Measurements from ENCODE around the gene ANKRD16. TPM values are rescaled to one million over a fixed set of nuclear protein-coding genes. Genes with fewer than 3 reads are reported as not detected.

ANKRD16 gene
- 10 to 100 TPM; 12.5 to 13.0 TPM for total RNA-seq
- 9.0 TPM for polyA plus RNA-seq (2013, experiment 1 of 2)
- 9.4 TPM for polyA plus RNA-seq (2013, experiment 2 of 2)
- long read RNA-seq, experiment 1, partial matches to known transcripts: 1 of 8 reads
- long read RNA-seq, experiment 1, other reads (novel, unspliced or antisense): 4 of 8 reads
- long read RNA-seq, experiment 2, transcript ANKRD16-202 (7 exons, 1,646 nt): major isoform, 7 of 23 reads
- long read RNA-seq, experiment 2, partial matches to known transcripts: 7 of 23 reads
- long read RNA-seq, experiment 2, other reads (novel, unspliced or antisense): 8 of 23 reads
- long read RNA-seq, experiment 3: 0 reads
- long read RNA-seq, experiment 4: 0 reads

GRCh38 chr10:5889624-5890451 is at the start of gene ANKRD16, which contains the start of gene FBH1:
ANKRD16 (minus strand) TSS chr10:5889893; CDS start chr10:5889354, 539 bp downstream.
FBH1 (plus strand) TSS chr10:5890243; CDS start chr10:5890346, 103 bp downstream.
- Mint-ChIP-seq H3K4me1 (peaks cover 52% of the 10 kb centered on the region), H3K9me3 (no peaks in the 10 kb centered on the region), H3K36me3 (ENCODE audit: low read depth) (peaks cover 31% of the 10 kb centered on the region), H3K27ac (peak within 1 kb of the TSS; percentile 90), H3K27me3 (ENCODE audit: insufficient read depth) (no peaks in the 10 kb centered on the region), H3K4me3 (peak within 1 kb of the TSS; percentile 84)
- TF ChIP-seq CTCF (conservative IDR thresholded peaks at IDR 0.05): no peak
- peak within 1 kb of the TSS; percentile 64 for H3K27ac ChIP-seq (ENCODE audit: low read depth, low read length)
- H3K27me3 ChIP-seq (ENCODE audit: control insufficient read depth, insufficient read depth, low read length, poor library complexity, severe bottlenecking): no peaks in the 10 kb centered on the region
- H3K4me3 ChIP-seq (ENCODE audit: low read length): peak within 1 kb of the TSS; percentile 89
- 0 to 1% methylated on average over 21 to 109 of the region's 109 CpGs for WGBS, 2 experiments (ENCODE audit: insufficient coverage in 1 of 2, insufficient read length in 1 of 2)
- H3K4me1 ChIP-seq (ENCODE audit: control insufficient read depth, insufficient read depth, low read length): peaks cover 10% of the 10 kb centered on the region
- no peaks in the 10 kb centered on the region for H3K9me3 ChIP-seq (ENCODE audit: control insufficient read depth, low read length)
- peaks cover 40% of the 10 kb centered on the region for H3K36me3 ChIP-seq (ENCODE audit: control insufficient read depth, insufficient read depth, low read length)
- DNase-seq: peak; percentile 99
- peak within 1 kb of the TSS; percentile 62 for H3K9ac ChIP-seq (ENCODE audit: extremely low read depth, low read length, poor library complexity, severe bottlenecking)

GRCh38 chr10:5938291-5938690 is 48.6 kb upstream of the ANKRD16 start:
- H3K4me3 Mint-ChIP-seq: no peak overlapping the region
- H3K27ac Mint-ChIP-seq: no peak overlapping the region
- Histone ChIP-seq H3K4me1 (ENCODE audit: control insufficient read depth, insufficient read depth, low read length) (no peaks in the 10 kb centered on the region), H3K9me3 (ENCODE audit: control insufficient read depth, low read length) (no peaks in the 10 kb centered on the region), H3K27me3 (ENCODE audit: control insufficient read depth, insufficient read depth, low read length, poor library complexity, severe bottlenecking) (no peaks in the 10 kb centered on the region), H3K4me3 (ENCODE audit: low read length) (no peak overlapping the region), H3K27ac (ENCODE audit: low read depth, low read length) (no peak overlapping the region), H3K9ac (ENCODE audit: extremely low read depth, low read length, poor library complexity, severe bottlenecking) (no peak overlapping the region), H3K36me3 (ENCODE audit: control insufficient read depth, insufficient read depth, low read length) (peaks cover 39% of the 10 kb centered on the region)
- no peak for DNase-seq
- peaks cover 42% of the 10 kb centered on the region for H3K36me3 Mint-ChIP-seq (ENCODE audit: low read depth)
- H3K9me3 Mint-ChIP-seq: no peaks in the 10 kb centered on the region
- TF ChIP-seq CTCF (conservative IDR thresholded peaks at IDR 0.05): no peak
- 92 to 98% methylated on average over 12 of the region's 12 CpGs for WGBS, 2 experiments (ENCODE audit: insufficient coverage in 1 of 2, insufficient read length in 1 of 2)
- H3K27me3 Mint-ChIP-seq (ENCODE audit: insufficient read depth): no peaks in the 10 kb centered on the region
- H3K4me1 Mint-ChIP-seq: no peaks in the 10 kb centered on the region

- 95 to 99% methylated on average over 14 to 18 of the region's 18 CpGs for WGBS, 2 experiments (ENCODE audit: insufficient coverage in 1 of 2, insufficient read length in 1 of 2)
- H3K27ac Mint-ChIP-seq: no peak overlapping the region
- no peaks in the 10 kb centered on the region for H3K9me3 Mint-ChIP-seq
- H3K4me3 Mint-ChIP-seq: no peak overlapping the region
- peaks cover 53% of the 10 kb centered on the region for H3K36me3 Mint-ChIP-seq (ENCODE audit: low read depth)
- no peaks in the 10 kb centered on the region for H3K27me3 Mint-ChIP-seq (ENCODE audit: insufficient read depth)
- DNase-seq: no peak
- H3K4me1 Mint-ChIP-seq: no peaks in the 10 kb centered on the region
- Histone ChIP-seq H3K4me3 (ENCODE audit: low read length) (no peak overlapping the region), H3K9ac (ENCODE audit: extremely low read depth, low read length, poor library complexity, severe bottlenecking) (no peak overlapping the region), H3K27me3 (ENCODE audit: control insufficient read depth, insufficient read depth, low read length, poor library complexity, severe bottlenecking) (no peaks in the 10 kb centered on the region), H3K27ac (ENCODE audit: low read depth, low read length) (no peak overlapping the region), H3K4me1 (ENCODE audit: control insufficient read depth, insufficient read depth, low read length) (no peaks in the 10 kb centered on the region), H3K9me3 (ENCODE audit: control insufficient read depth, low read length) (no peaks in the 10 kb centered on the region), H3K36me3 (ENCODE audit: control insufficient read depth, insufficient read depth, low read length) (peaks cover 52% of the 10 kb centered on the region)
- no peak for TF ChIP-seq CTCF (conservative IDR thresholded peaks at IDR 0.05)
These were observed 47.3 kb upstream of the ANKRD16 start for GRCh38 chr10:5937016-5937415.

Measured in endodermal cell (in vitro differentiated cells).